Measurements from ENCODE around the gene CHN1.

CHN1 gene

DNA sequence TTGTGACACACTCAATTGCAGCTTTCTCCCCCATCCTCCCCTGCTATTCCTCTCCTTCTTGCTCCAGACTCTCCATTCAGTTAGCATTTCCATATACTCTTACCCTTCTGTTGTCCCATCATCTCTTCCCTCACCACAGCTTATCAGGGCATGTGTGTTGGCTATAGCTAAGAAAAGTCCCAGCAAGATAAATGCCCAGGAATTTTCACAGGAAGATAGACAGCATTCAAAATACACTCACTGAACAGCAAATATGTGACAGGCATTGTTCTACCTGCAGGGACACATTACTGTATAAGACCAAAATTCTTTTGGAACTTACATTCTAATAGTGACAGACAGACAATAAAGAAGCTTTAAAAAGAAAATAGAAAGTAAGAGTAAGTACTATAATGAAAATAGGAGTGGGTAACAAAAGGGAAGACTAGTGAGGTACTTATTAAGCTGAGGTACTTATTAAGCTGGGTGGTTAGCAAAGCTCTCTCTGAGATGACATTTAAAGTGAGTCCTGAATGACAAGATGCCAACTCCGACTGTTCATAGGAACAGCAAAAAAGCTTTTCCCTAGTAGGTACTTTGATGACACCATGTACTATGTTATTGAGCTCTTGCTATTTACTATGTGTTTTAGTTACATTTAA is 86.2 kb downstream of the CHN1 start:
- no peak for DNase-seq

DNA sequence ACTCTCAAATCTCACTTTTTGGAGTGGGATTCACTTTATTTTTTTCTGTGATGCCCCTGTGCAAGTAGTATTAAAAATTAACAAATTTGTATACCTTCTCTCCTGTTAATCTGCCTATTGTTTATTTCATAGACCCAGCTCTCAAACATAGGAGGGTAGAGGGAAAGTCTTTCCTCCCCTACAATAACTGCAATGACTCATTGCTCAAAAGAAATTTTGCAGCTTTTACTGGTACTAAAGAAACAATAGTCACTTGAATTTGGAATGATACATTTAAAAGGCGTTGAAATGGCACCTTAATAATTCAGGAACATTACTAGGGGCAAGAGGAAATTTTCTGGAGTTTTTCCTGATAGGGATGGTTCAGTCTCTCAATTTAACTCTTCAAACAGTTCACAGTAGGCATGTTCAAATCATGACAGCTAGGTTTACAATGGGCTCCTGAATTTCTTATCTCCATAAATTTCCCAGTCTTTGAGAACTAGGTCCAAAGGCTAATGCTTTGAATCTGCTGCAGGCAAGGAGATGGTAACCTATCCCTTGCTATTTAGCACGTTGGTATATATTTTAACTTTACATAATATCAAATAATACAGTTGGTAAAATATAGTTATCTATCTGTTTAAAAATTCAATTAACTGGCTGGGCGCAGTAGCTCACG is 88.8 kb downstream of the CHN1 start:
- DNase-seq: no peak

DNA sequence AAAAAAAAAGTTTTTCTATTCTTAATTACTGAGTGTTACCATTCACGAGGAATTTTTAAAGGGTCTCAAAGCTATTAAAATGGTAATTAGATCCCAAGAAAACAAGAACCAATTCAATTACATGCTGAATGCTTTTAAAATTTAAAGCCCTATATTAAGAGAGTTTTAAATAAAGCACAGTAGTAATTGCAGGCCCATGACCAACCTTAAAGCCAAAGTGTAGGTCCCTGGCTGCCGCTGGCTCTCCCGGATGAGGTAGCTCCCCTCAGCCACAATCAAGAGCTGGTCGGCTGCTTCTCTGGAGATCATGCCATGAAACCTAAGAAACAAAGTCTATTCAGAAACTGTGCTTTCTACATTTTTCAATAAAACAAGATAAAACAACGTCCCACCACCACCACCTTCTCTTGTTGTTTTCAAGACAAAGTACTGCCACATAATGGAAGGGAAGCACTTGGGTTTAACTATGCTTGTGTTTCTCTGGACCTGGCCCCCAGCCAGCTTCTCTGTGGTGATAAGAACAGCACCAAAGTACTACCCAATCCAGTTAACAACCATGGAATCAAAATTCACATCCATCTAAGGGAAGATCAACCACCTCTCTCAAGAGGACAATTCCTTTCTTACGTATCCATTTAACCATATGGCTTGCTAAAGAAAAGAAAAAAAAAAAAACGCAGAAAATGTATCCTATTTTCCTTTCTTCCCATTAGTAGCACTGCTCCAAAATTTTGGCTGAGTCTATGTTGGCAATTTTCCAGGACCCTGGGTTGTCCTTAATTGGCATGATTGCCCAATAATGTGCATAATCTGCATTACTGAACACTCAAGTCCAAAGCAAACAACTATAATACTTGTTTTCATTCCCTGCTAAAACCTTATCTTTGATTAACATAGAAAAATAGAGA is 90.1 kb downstream of the CHN1 start:
- peak; percentile 23 for DNase-seq

DNA sequence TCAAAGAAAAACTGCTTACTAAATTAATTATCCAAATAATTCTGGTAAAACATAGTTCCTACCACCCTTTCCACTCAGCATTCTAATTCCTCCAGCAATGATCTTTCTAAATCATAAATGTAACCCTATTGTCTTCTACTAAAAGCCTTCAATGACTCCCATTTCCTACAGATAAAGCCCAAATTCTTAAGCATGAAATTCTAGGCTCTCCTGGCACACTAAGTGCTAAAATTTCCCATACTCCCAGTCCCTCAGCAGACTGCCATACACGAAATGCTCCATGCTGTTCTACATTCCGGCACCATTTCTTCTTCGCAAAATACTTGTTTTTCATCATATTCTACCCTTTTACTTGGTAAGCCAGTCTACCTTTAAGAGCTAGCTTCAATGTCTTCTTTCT is 96.9 kb downstream of the CHN1 start:
- no peak for DNase-seq

DNA sequence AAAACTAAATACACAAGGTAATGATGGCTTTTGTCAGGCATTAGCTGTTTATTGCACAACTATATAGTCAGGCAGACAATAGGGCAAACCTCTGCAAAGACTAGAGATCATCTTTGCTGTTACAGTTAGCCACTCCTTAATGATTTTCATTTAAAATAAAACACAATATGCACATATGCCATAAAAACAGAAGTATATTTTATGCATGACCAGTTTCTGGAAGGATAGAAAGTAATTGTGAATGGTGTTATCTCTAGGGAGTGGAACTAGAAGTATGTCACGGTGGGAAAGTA is 102.0 kb downstream of the CHN1 start:
- DNase-seq: no peak

DNA sequence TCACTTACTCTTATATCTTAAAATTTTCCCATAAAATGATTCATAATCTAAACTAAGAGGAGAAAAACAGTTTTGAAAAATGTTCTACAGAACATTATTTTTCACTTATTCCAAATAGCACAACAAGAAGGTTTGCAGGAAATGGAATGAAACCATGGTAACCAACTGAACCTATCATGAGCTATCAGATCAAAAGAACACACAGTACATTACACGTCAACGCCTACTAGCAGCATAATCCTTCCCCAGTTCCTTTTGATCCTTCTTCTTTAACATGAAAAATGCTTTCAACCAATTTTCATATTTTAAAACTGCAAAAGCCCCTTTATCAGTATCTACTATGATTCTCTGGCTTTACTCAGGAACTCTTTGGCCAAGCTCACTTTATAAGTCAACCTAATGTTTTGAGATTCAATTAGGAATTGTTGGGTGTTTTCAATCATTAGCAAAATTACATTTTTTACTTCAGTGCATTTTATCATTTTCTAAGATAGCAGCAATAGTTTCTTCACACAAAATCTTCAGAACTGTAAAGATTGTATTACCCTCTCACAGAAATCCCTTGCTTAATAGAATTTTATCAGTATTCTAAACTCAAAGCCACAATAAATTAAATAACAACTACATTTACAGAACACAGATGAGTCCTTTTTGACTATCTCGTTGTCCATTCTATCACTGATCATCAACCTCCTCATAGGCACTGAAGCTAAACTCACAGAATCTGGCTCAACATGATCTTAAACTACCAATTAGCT is 102.5 kb downstream of the CHN1 start:
- DNase-seq: no peak

DNA sequence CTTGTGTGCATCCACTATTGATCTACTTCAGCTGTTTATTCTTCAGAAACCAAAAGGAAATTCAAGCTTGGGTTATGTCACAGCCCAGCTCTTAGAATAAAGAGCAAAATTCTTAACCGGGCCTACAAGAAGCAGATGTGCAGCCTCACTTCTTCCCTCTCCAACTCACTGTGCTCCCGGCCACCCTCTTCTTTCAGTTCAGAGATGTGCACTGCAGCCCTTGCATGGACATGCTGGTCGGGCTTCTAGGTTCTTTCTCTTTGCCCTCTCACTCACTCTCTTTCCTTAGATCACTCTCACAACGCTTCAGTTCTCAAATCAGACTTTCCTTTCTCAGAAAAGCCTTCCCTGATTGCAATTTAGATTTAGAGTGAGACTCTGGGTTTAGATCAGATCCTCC is 104.1 kb downstream of the CHN1 start:
- peak; percentile 41 for DNase-seq

DNA sequence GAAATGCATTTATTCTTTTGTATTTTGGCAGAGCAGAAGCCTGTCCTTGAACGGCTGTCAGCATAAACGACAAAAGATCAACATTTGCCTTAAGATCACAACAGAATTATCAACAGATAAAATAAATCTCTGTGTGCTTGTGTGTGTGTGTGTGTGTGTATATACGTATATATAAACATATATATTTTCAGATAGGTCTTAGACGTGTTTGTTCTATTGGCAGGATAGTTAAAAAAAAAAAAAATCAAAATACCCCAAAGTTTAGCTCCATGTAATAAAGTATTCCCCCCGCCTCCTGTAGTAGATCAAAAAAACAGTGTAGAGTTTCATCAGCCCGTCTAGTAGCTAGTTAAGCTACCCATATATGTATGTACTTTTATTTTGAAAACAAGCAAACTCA is 107.9 kb downstream of the CHN1 start:
- no peak for DNase-seq

DNA sequence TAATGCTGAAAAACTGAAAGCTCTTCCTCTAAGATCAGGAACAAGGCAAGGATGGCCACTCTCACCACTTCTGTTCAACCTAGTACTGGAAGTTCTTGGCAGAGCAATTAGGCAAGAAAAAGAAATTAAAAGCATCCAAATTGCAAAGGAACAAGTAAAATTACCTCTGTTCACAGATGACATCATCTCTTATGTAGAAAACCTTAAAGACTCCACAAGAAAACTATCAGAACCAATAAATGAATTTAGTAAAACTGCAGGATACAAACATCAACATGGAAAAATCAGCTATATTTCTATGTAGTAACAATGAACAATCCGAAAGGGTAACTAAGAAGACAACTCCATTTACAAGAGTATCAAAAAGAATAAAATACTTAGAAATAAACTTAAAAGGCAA is 112.2 kb downstream of the CHN1 start:
- no peak for DNase-seq

DNA sequence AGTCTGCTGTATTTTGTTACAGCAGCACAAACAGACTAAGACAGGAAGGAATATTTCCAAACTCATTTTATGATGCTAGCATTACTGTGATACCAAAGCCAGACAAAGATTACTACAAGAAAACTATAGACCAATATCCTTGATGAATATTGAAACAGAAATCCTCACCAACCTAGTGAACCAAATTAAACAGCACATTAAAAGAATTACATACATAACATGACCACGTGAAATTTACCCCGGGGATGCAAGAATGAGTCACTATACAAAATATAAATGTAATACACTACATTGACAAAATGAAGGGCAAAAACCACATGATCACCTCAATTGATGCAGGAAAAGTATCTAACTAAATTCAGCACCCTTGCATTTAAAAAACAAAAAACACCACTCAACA is 112.6 kb downstream of the CHN1 start:
- DNase-seq: peak; percentile 20

DNA sequence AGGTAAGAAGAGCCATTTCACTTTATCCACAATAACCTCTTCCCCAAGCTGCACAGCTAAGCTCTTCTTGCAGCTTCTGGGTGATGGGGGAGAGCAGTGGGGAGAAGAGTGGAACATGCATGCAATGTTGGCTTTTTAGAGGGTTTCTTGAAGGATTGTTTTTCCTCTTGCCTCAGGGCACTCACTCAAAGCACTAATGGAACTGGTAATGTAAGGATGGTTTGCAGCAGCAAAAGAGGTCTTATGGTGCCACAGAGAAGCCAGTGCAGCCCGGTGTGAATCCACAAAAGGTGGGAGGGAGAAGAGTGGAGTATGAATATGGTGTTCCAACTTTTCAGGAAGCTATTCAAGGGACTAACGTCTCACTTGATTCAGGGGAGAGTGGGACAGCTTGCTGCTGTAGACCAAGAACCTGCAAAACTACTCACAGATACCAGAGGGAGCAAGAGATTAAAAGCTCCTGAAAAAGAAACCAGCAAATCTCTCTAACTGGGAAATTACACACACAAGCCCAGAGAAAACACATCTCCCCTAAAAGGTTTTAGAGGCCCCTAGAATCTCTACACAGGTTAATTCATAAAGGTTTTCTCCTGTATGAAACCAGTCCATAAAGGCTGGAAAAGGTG is 116.4 kb downstream of the CHN1 start:
- DNase-seq: no peak

DNA sequence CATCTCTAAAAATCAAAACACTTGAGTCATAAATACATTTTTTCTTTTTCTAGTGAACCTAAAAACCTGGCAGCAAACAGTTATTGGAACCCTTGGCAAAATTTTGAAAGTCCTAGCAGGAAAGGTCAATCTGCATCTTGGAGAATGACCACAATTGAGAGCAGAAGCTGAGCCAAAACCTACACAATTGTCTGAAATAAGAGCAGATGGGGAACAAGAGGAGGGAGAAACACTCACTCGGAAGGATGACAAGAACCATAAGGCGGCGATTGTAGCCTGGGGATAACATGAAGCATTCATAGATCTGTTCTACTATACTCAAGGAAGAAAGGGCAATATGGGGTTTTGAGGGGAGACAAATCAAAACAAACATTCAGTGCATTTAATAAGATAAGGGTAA is 117.0 kb downstream of the CHN1 start:
- DNase-seq: no peak

DNA sequence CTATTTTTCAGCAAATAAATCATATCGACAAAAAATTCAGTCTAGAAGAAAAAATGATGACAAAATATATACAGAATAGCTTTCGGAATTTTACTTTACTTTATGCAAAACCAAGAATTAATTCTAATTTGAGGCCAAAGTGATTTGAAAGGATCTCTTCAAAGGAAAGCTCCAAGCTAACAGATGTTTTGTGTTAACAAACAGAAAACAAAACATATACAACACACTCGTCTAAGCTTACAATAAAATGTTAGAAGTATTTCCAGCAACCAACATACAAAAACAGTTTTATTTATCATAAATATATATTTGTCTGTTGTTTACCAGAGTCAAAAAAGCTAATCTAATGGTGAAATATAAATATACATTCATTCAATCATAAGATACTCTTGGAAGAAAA is 122.8 kb downstream of the CHN1 start:
- DNase-seq: no peak

DNA sequence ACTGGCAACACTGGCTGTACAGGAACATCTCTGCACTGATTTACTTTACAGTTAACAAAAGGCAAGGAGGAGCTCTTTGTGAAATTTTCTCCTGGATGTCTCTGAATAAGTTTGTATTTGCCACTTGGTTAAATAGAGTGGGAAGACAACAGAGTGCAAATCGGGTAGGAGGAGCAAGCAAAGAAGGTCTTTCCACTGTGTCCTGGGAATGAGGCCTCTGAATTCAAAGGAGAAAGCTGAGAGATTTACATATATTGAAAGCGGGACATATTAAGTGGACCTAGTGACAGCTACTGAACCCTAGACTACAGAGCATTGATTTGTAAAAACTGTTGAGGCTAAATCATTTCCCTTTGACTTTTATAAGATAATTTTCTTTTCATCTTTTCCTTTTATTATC is 123.5 kb downstream of the CHN1 start:
- no peak for DNase-seq

DNA sequence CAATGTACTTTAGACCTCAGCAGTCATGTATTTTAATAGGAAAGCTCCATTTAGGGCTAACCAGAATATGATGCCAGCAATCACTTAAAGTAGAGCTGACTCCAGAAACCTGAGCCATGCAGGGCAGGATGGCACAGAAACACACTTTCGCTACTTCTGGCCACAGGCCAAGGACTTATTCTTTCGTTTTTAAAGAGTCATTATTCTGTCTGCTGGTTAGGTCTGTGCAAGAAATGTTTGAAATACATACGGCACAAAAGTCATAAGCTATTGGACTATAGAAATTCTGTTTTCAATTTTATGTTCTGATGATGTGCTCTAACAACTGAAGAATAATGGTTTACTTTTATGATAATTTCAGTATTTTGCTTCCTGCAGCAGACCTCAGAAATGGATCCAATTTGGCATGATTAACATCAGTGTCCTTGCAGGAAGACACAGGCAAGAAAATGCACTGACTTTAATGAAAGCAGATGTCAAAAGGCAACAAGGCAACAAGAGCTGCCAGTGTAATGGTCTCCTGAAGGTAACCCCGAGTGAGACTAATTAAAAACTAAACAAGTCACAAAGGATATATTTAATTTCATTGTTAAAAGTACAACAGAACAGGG is 126.5 kb downstream of the CHN1 start:
- peak; percentile 60 for DNase-seq

DNA sequence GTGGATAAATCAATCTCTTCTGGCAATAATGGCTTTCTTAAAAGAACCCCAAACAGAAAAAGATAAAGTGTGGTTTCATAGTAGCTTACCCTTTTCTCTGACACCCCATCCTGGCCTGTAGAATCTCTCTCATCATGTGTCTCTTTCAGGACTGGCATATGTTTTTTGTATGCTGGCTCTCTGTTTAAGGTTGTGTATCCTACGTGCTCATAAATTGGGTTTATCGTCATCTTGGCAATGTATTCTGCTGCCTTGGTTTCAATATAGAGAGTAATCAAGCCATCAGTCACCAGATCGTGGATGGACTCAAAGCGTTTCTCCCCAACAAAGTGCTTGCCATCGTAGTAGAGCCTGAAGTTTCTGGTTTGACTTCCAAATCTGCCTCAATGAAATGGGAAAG is 127.4 kb downstream of the CHN1 start:
- DNase-seq: no peak

DNA sequence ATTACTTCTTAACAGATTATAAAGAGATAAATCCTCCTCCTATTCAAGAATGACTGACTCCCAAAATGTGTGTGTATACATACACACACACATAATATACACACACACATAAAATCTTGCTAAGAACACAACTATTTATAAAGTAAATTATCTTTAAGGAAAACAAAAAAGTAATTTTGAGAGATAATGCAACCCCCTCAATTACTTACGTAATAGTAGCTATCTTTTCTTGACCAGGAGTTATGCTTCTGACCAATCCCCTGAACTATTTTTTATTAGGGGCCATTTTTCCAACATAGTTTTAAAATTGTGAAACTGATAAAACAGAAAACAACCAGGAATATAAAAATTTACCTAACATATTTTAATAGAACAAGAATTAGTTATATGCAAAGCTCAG is 127.9 kb downstream of the CHN1 start:
- no peak for DNase-seq

DNA sequence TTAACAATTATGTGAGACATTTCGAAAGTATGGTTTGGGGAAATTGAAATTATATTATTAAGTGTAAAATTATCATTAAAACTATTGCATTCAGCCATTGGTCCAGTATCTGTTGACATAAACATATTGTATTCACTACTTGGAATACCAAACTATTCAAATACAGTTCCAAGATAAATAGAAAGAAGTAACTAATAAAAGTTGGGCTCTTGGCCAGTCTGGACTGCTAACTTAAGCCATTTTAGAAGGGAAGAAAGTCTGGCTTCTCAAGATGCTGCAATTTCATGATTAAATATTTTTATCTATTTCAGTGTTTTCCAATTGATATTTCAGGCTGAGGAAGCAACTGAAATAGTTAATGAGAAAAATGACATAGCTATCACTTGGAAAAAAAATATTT is 131.1 kb downstream of the CHN1 start:
- peak; percentile 50 for DNase-seq

DNA sequence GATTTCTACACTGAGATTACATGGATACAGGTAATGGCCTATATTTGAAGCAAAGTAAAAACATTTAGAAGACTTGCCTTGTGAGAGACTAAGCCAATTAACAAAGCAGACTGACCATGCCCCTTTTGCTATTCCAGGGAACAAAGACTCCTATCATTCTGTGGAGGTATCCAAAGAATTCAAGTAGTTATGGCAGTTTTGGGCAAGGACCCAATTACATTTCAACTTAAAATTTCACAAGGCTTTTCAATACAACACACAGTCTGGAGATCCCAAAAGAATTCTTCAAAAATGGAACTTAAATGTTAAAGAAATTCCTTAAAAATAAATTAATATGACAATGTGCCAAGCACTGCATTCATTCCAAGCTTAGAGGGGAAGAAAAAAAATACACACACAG is 131.7 kb downstream of the CHN1 start:
- peak; percentile 78 for DNase-seq

DNA sequence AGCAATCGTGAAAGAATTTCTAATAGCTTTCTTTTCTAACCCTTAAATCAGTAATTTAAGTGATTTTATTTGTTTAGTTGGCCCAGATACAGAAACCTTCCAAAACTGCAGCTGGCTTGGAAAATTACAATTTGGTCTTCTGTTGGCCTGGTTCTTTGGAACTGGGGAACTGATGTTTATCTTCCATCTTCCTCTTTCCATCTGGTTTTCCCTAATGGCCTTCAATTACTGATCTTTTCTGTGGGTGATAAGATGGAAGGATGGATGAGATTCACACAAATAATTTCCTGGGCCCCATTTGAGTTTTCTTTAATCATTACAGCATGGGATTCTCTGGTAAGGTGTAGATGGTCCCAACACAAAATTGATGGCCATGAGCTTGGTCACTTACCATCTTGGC is 134.4 kb downstream of the CHN1 start:
- no peak for DNase-seq

DNA sequence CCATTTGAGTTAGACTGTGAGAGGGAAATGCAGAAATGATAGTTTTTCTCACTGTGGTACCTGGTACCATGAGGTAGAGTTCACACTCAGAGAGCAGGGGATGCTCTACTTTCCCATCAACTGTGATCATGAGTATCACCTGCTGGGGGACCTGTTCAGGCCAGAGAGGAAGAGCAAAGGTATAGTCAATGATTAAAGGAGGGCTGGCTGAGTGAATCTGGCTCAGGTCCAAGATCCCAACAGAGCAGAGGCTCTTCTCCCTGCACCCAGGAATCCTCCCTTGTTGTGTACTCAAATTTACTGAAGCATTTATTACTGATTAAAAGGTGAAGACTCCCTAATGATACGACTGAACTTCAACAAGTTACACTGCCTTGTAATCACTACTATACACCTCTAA is 136.3 kb downstream of the CHN1 start:
- no peak for DNase-seq

DNA sequence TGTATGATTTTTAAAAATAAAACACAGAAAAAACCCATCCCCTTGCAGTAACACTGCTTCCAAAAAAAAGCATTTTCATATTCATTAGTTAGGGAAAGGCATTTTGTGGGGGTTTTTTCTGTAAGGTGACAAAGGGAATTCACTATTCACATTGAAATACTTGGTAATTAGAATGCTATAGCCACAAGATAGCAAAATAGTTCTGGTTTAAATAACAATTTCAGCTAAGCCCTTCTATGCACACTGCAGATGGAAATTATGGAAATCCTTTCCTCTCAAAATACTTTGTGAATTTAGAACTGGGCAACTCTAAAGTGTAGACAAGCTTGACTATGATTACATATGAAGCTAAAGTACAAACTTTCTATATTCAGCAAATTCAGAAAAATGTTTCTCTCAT is 138.8 kb downstream of the CHN1 start:
- DNase-seq: no peak

All from fibroblast of skin of scalp (primary cell).